HG02981 (cell line): ENCODE results near the gene KLHL12.
A peak's percentile ranks its signal among the peaks of the same experiment; 100 is the strongest.

Source experiments
- ATAC-seq: cut with Tn5 transposase; IDR thresholded peaks from one replicate; pipeline ENCODE4 v1.9.1; 2021; ENCODE audit warnings: mild to moderate bottlenecking, moderate library complexity; ENCODE audit not compliant: unreplicated experiment

The KLHL12 gene

DNA sequence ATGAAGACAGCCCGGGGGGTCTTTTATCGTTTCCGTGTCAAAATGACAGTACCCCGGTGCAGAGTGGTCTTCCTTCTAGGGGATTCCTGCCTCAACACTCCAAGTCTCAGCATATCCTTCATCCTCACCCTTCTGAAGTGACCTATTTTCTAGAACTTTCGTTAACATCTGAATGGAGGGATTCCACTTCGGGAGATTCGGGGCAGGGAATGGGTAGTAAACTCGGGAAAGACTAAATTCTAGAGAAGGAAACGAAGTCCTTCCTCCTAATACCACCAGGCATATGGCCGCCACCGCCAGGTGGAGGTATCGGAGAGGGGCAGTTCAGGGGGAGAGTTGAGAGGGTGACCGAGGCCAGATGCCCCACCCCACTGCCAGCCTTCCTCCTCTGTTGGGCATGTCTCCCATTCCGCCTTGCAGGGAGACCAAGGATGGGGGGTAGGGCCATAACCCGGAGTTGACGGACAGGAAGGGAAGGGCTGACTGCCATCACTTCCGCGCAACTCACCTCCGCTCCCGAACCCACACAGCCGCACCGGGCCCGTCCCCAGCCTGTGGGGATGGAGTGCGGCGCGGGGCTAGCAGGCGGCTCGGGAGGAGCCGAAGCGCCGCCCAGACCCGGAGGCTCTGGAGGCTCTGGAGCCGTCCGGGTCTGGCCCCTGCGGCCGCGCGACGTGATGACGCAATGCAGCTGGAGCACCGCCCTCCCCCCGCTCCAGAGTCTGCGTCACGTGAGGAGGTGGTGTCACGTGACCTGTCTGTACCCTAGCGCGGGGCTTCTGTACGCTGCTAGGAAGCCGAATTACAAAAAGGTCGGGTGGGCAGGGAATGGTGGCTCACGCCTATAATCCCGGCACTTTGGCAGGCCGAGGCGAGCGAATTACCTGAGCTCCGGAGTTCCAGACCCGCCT, at the start of gene KLHL12:
Gene KLHL12, minus strand, starts transcription at position 654 of the 911 bp plus-strand sequence. CDS start 2,072 bp downstream, outside the sequence.
- ATAC-seq = peak; percentile 90

GRCh38 chr1:202976633-202977032, 49.6 kb upstream of the KLHL12 start:
- ATAC-seq = no peak

DNA sequence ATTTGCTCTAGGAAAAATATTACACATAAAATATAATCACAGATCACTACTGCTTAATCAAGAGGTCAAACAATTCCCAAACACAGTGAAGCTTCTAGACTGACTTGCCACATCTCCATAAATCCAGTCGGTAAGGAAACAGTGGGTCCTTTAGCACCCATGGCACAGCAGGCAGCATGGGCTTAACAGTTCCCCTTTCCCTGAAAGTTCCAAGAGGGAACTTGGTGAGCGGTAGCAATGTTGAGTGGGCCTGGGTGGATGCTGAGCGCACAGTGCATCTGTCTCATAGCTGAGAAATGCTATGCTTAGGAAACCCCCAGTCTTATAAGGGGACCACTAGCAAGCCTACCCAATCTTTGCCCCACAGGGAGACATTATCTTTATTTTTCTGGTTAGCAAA, 47.8 kb upstream of the KLHL12 start:
- ATAC-seq = no peak

GRCh38 chr1:202972046-202972445, 45.0 kb upstream of the KLHL12 start:
- ATAC-seq = no peak

- peak; percentile 73 for ATAC-seq
These were observed 41.9 kb upstream of the KLHL12 start for GRCh38 chr1:202968895-202969295.

GRCh38 chr1:202968351-202968750, 41.3 kb upstream of the KLHL12 start:
- no peak for ATAC-seq

- ATAC-seq = no peak
These were observed 40.7 kb upstream of the KLHL12 start for GRCh38 chr1:202967684-202968281.

- no peak for ATAC-seq
These were observed 39.2 kb upstream of the KLHL12 start for GRCh38 chr1:202966006-202966898.

GRCh38 chr1:202965422-202965821, 38.4 kb upstream of the KLHL12 start:
- ATAC-seq = no peak

GRCh38 chr1:202964791-202965410, 37.9 kb upstream of the KLHL12 start:
- no peak for ATAC-seq

GRCh38 chr1:202961220-202961880, 34.3 kb upstream of the KLHL12 start:
- no peak for ATAC-seq

DNA sequence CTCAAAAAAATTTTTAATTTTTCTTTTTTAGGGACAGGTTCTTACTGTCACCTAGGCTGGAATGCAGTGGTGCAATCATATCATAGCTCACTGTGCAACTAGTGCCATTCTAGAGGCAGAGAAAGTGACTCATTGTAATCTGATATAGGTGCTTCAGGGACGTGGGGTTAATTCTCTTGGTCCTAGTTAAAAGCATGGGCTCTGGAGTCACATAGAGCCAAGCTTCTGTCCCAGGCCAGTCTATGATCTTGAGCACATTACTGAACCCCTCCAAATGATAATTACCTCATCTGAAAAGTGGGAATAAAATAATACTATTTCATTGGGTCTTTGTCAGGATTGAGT, 32.2 kb upstream of the KLHL12 start:
- no peak for ATAC-seq

GRCh38 chr1:202958544-202959275, 31.7 kb upstream of the KLHL12 start:
- no peak for ATAC-seq

- ATAC-seq = peak; percentile 98
These were observed 30.9 kb upstream of the KLHL12 start, which contains the start of gene ADIPOR1 for GRCh38 chr1:202957733-202958543. Gene ADIPOR1 (minus strand): TSS chr1:202958312. CDS start chr1:202951070, 7,242 bp downstream.

GRCh38 chr1:202956969-202957368, 29.9 kb upstream of the KLHL12 start:
- no peak for ATAC-seq

DNA sequence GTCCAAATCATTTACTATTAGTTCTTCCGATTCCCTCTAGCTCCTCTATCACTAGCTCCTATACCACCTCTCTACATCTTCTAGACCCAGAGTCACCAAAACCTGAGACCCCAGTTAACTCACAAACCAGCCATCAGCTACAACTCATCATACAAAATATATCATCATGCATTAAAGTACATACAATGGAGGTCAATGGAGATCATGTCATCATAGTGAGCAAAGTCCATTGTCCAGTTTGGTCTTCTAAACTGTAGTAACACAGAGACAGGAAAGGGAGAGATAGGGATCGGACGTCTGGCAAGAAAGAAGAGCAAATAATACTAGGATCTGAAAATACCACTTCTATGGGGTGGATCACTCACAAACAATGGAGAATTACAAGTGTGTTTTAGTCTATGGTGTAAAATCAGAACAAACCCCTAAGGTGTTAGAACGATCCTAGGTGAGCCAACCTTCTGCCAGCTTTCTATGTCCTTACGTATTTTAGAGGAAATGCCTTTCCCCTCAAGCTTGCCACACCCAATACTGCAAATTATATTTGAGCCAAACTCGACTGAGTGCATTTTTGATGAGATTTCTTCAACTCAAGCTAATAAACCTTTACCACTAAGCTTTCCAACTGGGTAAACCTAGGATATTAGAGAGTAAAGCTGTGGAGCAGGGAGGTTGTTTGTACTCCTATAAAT, 27.2 kb upstream of the KLHL12 start:
- ATAC-seq = no peak

DNA sequence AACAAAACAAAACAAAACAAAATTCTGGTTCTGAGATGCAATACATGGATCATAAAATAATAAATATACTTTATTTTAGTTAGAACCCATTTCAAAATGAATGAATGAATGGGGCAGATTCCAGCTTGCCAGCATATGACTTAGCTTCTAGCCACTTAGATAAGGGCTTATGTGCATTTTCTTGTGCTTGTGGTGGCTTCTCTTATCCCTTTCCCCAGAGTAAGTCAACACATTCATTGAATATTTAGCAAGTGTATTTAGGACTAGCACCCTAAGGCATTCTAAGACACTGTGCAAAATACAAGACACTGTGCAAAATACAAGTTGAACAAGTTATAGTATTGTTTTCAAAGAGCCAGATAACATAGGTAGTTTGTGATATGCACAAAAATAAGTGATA, 26.4 kb upstream of the KLHL12 start:
- no peak for ATAC-seq

DNA sequence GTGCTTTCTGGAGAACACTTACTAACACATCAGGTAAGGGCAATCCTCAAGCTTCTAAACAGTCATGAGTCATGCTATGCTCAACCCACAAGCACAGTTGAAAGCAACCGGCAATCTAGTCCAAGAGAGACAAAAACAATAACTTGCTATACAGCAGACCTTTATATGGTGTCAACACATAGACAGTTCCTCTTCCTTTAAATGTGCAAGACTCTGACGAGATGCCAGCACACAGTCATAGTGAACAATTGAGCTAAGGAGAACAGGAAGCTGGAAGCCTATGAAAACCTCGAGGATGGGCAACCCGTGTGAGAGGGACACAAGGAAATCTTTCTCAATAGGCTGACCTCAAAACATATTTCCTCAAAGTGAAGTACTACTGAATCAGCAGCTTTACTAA, 25.8 kb upstream of the KLHL12 start:
- no peak for ATAC-seq
